GM12865 (cell line): Measurements from ENCODE around the gene CYB5R3.
A peak's percentile ranks its signal among the peaks of the same experiment; 100 is the strongest.

Experiments
- DNase-seq: peaks from one replicate; pipeline ENCODE4 v3.0.0; 2010; ENCODE audit warnings: low read depth
- H3K4me3 ChIP-seq: 2 replicates; pipeline ENCODE4 v1.5.1; 2011; ENCODE audit warnings: mild to moderate bottlenecking, low read depth, low read length, control low read depth
- CTCF ChIP-seq: IDR thresholded peaks from 2 replicates; pipeline ENCODE4 v1.5.1; 2011; ENCODE audit warnings: low read length, control low read depth, low read depth, inconsistent platforms; ENCODE audit not compliant: insufficient read depth; ENCODE audit errors: missing control alignments

Gene CYB5R3

GRCh38 chr22:42626431-42626830 lies 22.8 kb downstream of the CYB5R3 start:
- no peak for TF ChIP-seq CTCF
- no peak for DNase-seq
- no peak overlapping the region for H3K4me3 ChIP-seq

- no peak for TF ChIP-seq CTCF
- DNase-seq: no peak
- no peak overlapping the region for H3K4me3 ChIP-seq
Observed at GRCh38 chr22:42625416-42625815, 23.8 kb downstream of the CYB5R3 start.

- no peak for DNase-seq
- no peak overlapping the region for H3K4me3 ChIP-seq
- no peak for TF ChIP-seq CTCF
Observed at GRCh38 chr22:42624551-42625106, 24.6 kb downstream of the CYB5R3 start.

- TF ChIP-seq CTCF: no peak
- no peak for DNase-seq
Observed at GRCh38 chr22:42623756-42624441, 25.3 kb downstream of the CYB5R3 start.

GRCh38 chr22:42623301-42623751 lies 25.9 kb downstream of the CYB5R3 start:
- peak; percentile 63 for DNase-seq
- no peak overlapping the region for H3K4me3 ChIP-seq
- TF ChIP-seq CTCF: no peak

More at GRCh38 chr22:42623756-42624441, 25.3 kb downstream of the CYB5R3 start:
- no peak overlapping the region for H3K4me3 ChIP-seq

- no peak for DNase-seq
- no peak overlapping the region for H3K4me3 ChIP-seq
- no peak for TF ChIP-seq CTCF
Observed at GRCh38 chr22:42622061-42622710, 27.0 kb downstream of the CYB5R3 start.
